NAMALWA (cell line): ENCODE data around the gene KLF7.

Source experiments
- DNase-seq: peaks from one replicate; pipeline ENCODE4 v3.0.0-alpha.2; 2015; ENCODE audit warnings: low spot score

The KLF7 gene

GRCh38 chr2:207091928-207092327, 73.8 kb downstream of the KLF7 start:
- DNase-seq: no peak

- DNase-seq: no peak
These were observed 74.6 kb downstream of the KLF7 start for GRCh38 chr2:207091176-207091575.

- DNase-seq: no peak
These were observed 75.4 kb downstream of the KLF7 start for GRCh38 chr2:207090389-207090788.

GRCh38 chr2:207088839-207089238, 76.9 kb downstream of the KLF7 start:
- no peak for DNase-seq

GRCh38 chr2:207088276-207088675, 77.5 kb downstream of the KLF7 start:
- no peak for DNase-seq

DNA sequence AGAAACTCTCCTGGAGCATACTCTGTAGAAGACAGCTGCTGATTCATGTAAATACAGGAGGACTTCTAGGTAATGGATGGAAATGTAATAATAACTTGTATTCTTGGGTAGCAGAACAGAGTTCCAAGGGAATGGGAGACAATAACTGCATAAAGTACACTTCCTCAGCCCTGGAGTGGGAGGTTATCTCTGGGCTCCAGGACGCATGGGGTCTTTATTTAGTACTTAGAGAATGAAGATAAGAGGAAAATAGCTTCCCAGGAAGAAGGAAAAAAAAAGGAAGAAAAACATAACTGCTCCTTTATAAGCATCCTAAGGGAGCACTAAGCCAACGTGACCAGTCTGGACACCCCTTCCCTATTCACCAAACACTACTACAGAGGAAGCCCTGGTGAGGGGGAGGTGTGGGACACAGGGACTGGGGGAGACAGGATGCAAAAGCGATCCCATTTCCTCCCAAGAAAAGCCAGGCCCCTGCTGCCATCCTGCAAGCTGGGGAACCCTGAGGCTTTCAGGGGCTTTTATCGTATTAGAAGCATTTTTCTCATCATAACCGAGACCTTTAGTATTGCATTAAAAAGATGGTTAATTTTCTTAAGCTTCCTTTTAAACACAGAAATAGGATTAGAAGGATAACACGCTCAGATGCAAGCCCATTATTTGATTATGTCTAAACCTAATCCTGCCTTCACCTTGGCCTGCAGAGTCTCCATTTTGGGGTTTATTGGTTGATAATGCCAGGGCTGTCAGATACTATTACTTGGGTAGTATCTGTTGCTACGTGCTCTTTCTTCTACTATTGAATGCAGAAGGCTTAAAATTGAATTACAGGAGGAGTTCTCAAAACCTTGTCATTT, 78.5 kb downstream of the KLF7 start:
- DNase-seq: no peak

DNA sequence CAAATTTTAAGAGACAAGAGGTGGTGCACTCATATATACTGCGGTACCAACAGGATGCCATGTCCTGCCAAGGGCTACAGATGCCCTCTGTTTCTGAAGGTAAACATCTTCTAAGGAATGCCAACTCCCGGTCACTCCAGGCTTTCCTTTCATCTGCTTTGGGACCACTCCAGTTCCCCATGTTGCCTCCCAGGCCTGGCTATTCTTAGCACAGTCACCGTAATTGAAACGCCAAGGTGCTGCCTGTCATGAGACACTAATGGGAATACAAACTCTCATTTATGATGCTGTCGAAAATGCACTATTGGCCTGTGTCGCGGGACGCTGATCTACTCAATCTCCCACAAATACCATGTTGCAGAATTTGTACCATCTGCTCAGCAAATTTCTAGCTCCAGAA, 79.6 kb downstream of the KLF7 start:
- no peak for DNase-seq

DNA sequence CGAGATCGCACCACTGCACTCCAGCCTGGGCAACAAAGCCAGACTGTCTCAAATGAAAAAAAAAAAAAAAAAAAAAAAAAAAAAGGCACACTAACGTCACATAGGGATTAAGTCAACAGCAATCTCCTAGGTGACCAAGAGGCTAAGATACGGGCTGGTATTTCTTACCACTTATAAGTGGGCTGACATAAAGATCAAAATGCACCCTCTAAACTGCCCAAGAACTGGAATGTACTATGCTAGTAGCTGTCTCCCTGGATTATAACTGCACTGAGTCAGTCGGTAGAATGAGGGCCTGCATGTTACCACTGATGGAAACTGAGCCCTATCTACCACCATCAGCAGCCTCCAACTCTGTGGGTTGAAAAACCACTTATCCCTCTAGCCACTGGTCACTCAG, 80.6 kb downstream of the KLF7 start:
- DNase-seq: no peak

DNA sequence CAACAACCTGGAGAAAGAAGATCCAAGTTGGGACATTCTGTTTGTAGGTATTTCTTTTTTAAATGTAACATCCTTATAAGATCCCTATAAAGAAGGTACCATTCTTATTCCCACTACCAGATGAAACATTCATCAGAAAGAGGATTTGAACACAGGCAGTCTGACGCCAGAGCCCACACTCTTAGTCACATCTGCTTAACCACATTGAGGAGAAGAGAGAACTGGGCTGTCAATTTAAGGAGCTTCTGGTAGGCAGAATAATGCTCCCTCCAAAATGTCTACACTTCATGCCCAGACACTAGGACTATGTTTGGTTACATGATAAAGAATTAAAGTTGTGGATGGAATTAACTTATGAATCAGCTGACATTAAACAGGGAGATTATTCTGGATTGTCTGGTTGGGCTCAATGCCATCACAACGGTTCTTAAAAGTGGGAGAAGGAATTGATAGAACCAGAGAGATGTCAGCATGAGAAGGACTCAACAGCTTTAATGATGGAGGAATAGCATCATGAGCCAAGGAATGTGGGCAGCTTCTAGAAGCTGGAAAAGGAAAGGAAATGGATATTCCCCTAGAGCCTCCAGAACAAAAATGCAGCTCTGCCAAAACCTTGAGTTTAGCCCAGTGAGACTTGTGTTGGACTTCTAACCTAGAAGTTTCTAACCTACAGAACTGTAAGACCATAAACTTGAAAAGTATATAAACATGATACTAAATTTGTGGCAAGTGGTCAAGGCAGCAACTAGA, 82.2 kb downstream of the KLF7 start:
- DNase-seq: no peak

- no peak for DNase-seq
These were observed 83.1 kb downstream of the KLF7 start for GRCh38 chr2:207082619-207083018.

- no peak for DNase-seq
These were observed 87.5 kb downstream of the KLF7 start for GRCh38 chr2:207078186-207078798.

DNA sequence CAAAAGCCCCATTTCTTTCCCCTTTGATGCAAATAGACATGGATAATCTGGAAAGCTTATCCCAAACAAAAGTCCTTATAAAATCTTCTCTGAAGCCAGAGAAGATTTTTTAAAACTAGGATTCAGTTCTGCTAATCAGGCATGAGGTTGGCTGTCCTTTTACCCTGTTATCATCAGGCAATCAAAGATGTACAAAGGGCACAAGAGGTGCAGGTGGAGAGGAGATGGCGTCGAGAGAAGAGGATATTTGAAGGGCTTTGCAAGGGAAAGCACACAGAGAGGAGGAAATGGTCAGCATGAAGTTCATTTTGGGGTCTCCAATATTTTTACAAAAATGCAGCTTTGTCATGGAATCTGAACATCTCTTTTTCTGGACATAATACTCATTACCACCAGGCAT, 88.5 kb downstream of the KLF7 start:
- DNase-seq: no peak

GRCh38 chr2:207075456-207075855, 90.3 kb downstream of the KLF7 start:
- no peak for DNase-seq

DNA sequence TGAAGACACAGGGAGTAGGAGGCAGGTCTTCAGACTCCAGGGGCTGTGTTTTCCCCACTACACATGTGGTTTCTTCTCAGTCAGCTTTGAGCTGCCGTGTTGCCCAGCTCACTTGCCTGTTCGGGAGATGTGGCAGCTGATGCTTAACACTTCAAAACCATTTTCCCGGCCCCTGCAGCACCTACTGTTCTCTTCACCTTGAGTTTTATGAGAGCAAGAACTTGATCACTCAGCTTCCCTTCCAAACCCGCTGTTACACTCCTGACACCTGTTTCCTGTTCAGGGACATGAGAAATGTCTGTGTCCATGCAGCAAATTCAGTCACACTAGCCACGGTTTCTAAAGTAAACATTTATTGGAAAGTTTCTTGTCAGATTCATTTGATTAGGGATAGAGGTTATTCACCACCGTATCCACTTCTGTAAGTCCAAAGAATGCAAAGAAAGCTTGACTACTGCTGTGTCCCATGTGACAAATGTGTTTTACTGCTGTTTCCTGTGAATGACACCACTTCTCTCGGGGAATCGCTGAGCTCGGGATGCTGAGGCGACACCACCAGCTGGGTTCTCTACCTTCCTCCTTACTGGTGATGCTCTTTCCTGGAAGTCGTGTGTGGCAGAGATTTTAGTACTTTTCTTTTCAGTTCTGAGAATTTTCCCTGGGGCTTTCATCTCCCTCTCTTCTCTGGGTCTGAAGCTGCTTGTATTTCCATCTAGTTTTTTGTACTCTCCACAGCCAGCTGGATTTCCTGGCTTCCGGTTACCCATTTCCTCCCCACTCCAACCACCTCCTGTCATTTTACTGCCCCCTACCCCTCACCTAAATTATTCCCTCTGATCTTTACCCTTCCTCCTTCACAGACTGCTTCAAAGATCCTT, 91.7 kb downstream of the KLF7 start:
- no peak for DNase-seq

DNA sequence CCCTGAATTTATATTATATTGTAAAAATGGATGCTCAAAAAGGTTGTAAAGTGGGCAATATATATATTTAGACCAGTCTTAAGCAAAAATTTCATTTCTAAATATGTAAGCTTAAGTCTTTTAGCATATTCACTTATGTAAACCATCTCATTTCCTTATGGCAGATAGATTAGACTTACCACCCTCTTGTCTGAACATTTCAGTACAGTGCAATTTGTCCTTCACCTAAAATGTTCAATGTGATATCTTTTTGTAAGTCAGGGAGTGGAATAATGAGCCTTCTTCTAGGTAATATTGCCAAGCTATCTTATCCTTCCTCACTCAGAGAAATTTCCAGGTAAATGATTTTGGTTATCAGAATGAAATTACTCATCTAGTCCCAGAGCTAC, 92.3 kb downstream of the KLF7 start:
- no peak for DNase-seq

DNA sequence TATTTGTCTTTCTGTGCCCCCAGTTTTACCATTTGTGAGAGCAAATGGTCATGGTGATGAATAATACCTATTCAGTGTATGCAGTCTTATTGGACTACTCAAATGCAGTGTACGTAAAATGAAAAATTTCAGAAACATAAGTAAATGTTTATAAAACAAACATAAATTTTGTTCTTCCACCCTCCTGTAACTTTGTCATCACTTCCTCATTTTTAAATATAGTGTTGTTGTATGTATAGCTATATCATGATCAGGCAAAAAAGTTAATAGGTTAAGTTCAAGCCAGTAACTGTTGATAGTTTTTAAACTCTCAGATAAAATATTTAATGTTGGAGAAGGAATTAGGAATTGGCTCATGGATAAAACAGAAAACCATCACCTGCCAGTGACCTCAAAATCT, 93.2 kb downstream of the KLF7 start:
- no peak for DNase-seq

DNA sequence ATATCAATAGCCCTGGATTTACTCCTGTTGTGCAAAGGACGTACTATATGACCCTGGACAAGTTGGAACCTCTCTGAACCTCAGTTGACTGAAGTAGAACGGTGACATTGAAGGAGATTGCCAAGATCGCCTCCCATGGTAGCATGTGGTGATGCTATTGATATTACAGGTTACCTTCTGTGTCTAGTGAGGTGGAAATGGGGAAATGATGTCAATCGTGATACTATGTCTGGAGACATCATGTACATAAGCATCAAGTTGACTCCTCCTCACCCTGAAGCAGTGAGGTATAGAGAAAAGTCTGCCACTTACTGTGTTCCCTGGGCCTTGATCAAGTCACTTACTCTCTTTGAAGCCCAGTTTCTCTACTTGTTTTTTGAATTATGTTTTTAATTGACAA, 93.9 kb downstream of the KLF7 start:
- DNase-seq: peak; percentile 29

DNA sequence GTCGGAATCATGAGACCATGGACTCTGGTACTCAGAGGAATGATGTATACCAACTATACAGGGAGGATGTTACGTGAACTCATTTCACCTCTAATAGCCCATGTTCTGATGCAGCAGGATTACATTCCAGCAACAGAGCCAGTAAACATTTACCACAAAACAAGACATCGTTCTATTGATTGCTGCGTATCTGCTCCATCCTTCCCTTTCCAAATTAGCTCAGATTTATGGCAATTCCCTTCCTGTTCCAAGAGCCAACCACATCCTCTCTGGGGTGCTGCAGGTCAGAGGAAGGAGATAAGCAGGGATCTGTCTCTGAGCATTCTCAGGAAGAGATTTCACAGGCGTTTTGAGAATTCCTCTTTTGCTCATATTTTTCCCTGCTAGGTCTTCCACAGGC, 98.3 kb downstream of the KLF7 start:
- no peak for DNase-seq

- no peak for DNase-seq
These were observed 98.8 kb downstream of the KLF7 start for GRCh38 chr2:207066791-207067460.

DNA sequence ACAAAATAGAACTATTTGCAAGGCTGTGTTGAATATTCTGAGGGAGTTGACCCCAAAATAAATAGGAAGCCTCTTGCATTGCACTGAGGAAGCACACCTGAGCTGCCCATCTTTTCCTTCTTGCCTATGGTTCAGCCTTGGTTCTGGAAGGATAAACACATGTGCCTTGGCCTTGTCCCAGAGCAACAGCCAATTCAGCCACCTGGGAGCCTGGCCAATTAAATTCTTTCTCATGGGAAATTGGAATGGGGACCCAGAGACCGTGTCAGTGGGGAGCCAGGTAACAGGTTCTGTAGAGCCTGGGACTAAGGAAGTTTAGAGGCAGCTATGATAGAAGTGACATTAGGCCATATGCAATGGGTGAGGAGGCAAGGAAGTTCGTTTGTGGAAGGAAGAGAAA, 99.6 kb downstream of the KLF7 start:
- DNase-seq: no peak

DNA sequence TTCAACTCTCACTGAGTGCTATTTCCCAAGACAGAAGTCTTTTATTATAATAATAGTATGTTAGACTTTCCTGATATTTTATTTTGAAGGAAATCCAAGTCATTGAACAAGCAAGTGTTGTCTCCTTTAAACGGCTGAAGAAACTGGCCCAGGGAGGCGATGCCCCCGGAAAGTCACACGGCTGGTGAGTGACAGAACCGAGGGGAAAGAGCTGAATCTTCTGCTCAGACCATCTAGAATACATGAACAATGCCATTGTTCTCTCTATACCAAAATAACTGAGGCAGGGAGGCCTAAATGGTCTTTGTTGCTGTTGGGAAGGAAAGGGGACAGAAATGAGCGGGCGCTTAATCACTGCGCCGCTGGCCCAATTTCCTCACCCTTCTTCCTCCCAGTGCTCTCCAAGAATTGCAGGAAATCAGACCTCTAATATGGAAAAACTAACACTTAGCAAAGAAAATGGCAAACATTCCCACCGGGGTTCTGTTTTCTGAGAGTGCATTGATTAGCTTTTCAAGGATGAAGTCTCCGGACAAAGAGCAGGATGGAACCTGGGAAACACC, 101.5 kb downstream of the KLF7 start:
- no peak for DNase-seq
